NCI-H1694 (cell line): ENCODE data around the gene NUBP2.
A peak's percentile ranks its signal among the peaks of the same experiment; 100 is the strongest.

Source experiments
- DNase-seq: peaks from one replicate; lab custom pipeline; 2025; lab: John Stamatoyannopoulos, UW

NUBP2 gene

GRCh38 chr16:1758923-1759322 lies 23.8 kb upstream of the NUBP2 start:
- no peak for DNase-seq

- no peak for DNase-seq
These were observed 23.2 kb upstream of the NUBP2 start for GRCh38 chr16:1759511-1759910.

GRCh38 chr16:1760911-1761310 lies 21.8 kb upstream of the NUBP2 start:
- DNase-seq = no peak

- no peak for DNase-seq
These were observed 21.0 kb upstream of the NUBP2 start for GRCh38 chr16:1761751-1762150.

GRCh38 chr16:1762196-1762878 lies 20.4 kb upstream of the NUBP2 start:
- DNase-seq = no peak

GRCh38 chr16:1762879-1763520 lies 19.8 kb upstream of the NUBP2 start:
- DNase-seq = no peak

- DNase-seq = peak; percentile 18
These were observed 18.9 kb upstream of the NUBP2 start for GRCh38 chr16:1763521-1764511.

GRCh38 chr16:1764971-1765370 lies 17.8 kb upstream of the NUBP2 start:
- DNase-seq = no peak

- no peak for DNase-seq
These were observed 16.9 kb upstream of the NUBP2 start for GRCh38 chr16:1765826-1766225.

- DNase-seq = no peak
These were observed 16.5 kb upstream of the NUBP2 start for GRCh38 chr16:1766231-1766630.

GRCh38 chr16:1766701-1767100 lies 16.1 kb upstream of the NUBP2 start:
- no peak for DNase-seq

- DNase-seq = no peak
These were observed 15.4 kb upstream of the NUBP2 start for GRCh38 chr16:1767116-1767994.

- DNase-seq = no peak
These were observed 14.5 kb upstream of the NUBP2 start for GRCh38 chr16:1768061-1768766.

- DNase-seq = no peak
These were observed 13.9 kb upstream of the NUBP2 start for GRCh38 chr16:1768767-1769401.

GRCh38 chr16:1769402-1770300 lies 13.1 kb upstream of the NUBP2 start:
- no peak for DNase-seq

- DNase-seq = no peak
These were observed 12.2 kb upstream of the NUBP2 start for GRCh38 chr16:1770328-1771187.

GRCh38 chr16:1771188-1771863 lies 11.4 kb upstream of the NUBP2 start, which contains the start of gene NME3:
Gene NME3 (minus strand): TSS chr16:1771543. CDS start chr16:1771534, 9 bp downstream.
- no peak for DNase-seq

GRCh38 chr16:1771864-1772361 lies 10.8 kb upstream of the NUBP2 start:
- no peak for DNase-seq
